DMS 273 (cell line): Measurements from ENCODE around the gene ENDOG.
"Not testable (repeated sequence)": the region's sequence is repeated elsewhere in the genome, so short reads cannot be mapped to it uniquely, and the experiment has no call there.

Experiments
- DNase-seq: peaks from one replicate; lab custom pipeline; 2025; ENCODE audit not compliant: unreplicated experiment; lab: John Stamatoyannopoulos, UW

The ENDOG gene

DNA sequence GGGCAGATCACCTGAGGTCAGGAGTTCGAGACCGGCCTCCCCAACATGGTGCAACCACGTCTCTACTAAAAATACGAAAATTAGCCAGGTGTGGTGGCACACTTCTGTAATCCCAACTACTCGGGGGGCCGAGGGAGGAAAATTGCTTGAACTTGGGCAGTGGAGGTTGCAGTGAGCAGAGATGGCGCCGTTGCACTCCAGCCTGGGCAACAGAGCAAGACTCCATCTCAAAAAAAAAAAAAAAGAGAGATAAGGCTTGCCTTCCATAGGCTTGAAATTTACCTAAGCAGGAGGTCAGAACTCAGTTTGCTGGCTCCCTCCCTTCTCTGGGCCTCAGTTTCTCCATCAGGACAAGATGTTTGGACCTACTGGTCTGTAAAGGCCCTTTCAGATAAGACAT, 10.0 kb downstream of the ENDOG start:
- DNase-seq, result no peak

GRCh38 chr9:128828719-128829452, 10.6 kb downstream of the ENDOG start:
- DNase-seq, result peak; percentile 51

DNA sequence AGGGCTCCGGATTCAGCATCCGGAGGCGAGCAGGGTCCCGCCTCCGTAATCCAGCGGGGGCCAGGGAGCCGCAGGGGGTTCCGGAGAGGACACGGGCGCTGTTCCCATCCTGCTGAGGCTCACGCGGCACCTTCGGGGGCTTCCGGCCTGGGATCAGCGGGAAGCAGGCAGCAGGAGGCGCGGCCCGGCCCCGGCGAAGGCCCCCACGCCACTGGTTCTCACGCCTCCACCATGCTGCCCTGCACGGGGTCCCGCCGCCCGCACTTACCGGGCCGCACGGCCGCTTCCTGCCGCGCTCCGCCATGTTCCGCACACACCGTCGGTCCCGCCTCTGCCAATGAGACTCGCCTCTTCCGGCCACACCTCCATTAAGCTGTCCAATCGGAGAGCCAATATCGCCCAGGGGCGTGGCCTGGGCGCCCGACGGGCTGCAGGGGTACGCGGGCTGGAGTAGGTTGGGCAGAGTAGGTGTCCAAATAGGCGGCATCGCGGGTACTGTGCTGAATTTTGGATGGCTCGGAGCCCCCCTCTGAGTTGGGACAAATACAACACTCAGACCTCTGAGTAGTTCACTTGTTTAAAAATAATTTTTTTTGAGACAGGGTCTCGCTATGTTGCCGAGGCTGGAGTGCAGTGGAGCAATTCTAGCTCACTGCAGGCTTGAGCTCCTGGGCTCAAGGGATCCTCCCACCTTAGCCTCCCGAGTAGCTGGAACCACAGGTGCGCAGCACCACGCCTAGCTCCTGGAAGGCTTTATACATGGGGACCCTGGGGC, 11.4 kb downstream of the ENDOG start, which contains the start of gene SPOUT1:
Gene SPOUT1 (minus strand): TSS at position 318 of the 775 bp plus-strand sequence. CDS start 14 bp downstream, at position 304.
- peak; percentile 98 for DNase-seq

DNA sequence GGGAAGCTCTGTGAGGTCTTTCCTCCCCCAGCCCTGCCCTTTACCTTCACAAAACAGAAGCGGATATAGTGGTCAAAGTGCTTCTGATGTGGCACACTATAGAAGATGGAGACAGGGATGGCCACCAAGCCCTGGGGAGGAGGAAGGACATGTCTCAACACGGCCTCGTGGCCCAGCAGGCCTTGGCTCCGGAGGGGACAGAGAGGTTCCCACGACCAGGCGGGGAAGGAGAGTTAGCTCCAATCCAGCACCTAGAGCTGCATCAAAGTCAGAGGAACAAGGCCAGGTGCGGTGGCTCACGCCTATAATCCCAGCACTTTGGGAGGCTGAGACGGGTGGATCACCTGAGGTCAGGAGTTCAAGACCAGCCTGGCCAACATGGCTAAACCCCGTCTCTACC, 15.4 kb downstream of the ENDOG start:
- no peak for DNase-seq

- DNase-seq, result no peak
Observed at GRCh38 chr9:128835246-128836210, 17.2 kb downstream of the ENDOG start.

DNA sequence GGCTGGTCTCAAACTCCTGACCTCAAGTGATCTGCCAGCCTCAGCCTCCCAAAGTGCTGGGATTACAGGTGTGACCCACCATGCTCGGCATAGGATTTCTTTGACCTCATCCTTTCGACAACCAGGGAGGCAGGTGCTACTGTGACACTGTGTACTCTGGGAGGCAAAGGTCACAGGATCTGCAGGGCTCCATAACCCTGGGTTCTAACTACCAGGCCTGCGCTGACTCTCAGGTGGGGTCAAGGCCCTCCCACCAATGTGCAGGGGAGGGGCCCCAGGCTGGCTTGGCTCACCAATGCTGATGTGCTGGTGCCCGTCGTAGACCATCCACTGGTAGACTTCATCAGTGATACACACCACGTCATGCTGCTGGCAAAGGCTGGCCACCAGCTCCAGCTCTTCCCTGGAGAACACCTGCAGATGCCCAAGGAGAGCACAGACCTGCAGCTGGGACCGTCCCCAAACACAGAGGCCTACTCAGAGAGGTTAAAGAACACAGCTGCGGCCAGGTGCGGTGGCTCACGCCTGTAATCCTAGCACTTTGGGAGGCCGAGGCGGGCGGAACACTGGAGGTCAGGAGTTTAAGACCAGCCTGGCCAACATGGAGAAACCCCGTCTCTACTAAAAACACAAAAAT, 18.3 kb downstream of the ENDOG start:
- DNase-seq, result no peak

GRCh38 chr9:128838338-128838737, 20.0 kb downstream of the ENDOG start:
- no peak for DNase-seq

DNA sequence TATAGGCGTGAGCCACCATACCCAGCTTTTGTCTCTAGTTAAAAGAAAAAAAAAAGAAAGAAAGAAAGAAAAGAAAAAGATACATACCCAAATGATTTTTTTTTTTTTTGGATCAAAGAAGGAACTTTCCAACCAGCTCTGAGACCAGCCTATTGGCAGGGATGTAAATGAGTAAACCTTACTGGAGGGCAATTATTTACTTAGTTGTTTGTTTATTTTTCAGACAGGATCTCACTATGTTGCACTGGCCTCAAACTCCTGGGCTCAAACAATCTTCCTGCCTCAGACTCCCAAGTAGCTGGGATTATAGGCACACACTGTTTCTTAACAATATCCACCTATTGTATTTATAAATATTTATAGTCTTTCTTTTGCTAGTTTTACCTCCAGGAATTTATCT, 22.2 kb downstream of the ENDOG start:
- DNase-seq, result no peak

GRCh38 chr9:128841694-128842492, 23.6 kb downstream of the ENDOG start:
- no peak for DNase-seq

DNA sequence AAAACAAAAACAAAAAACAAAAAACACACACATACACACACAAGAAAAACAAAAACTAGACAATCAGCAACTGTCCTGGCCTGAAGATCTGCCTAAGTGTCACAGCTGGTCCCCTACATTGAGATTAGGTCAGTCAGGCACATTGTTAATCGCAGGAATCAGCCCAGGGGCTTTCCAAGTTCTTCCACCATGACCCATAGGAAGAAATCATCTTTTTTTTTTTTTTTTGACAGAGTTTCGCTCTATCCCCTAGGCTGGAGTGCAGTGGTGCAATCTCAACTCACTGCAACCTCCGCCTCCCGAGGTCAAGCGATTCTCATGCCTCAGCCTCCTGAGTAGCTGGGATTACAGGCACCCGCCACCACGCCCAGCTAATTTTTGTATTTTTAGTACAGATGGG, 24.9 kb downstream of the ENDOG start:
- DNase-seq, result not testable (repeated sequence)

- DNase-seq, result peak; percentile 91
Observed at GRCh38 chr9:128845186-128845931, 27.1 kb downstream of the ENDOG start.

- no peak for DNase-seq
Observed at GRCh38 chr9:128846680-128847030, 28.4 kb downstream of the ENDOG start.

DNA sequence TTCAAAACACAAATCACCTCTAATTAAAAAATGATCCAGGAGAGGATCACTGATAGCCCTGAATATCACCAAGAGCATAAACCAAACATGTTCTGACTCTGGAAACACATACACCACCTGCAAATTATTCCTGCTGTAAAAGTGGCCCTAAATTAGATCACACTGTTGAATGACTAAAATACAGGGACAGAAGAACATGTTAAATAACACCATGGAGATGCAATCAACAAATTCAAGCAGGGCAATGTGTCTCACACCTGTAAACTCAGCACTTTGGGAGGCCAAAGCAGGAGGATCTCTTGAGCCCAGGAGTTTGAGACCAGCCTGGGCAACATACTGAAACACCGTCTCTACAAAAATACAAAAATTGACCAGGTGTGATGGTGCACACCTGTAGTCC, 29.5 kb downstream of the ENDOG start:
- no peak for DNase-seq

- DNase-seq, result not testable (repeated sequence)
Observed at GRCh38 chr9:128851024-128851423, 32.7 kb downstream of the ENDOG start.

- peak; percentile 59 for DNase-seq
Observed at GRCh38 chr9:128851779-128852600, 33.7 kb downstream of the ENDOG start.

DNA sequence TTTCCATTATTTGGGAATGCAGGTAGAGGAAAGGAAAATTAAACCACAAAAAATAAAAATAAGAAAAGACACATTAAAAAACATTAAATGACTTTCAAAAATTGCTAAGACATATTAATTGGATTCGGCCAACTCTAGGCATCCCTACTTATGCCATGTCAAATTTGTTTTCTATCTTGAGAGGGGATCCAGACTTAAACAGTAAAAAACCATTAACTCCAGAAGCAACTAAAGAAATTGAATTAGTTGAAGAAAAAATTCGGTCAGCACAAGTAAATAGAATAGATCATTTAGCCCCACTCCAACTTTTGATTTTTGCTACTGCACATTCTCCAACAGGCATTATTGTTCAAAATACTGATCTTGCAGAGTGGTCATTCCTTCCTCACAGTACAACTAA, 34.3 kb downstream of the ENDOG start:
- DNase-seq, result not testable (repeated sequence)

GRCh38 chr9:128854454-128854853, 36.2 kb downstream of the ENDOG start:
- not testable (repeated sequence) for DNase-seq

- DNase-seq, result not testable (repeated sequence)
Observed at GRCh38 chr9:128858476-128858875, 40.2 kb downstream of the ENDOG start.
